Stimulated activated CD4-positive, alpha-beta T cell treated with anti-CD3 and anti-CD28 coated beads, Interleukin-2, amount 100 ng/mL, for 4 hours (primary cell): ENCODE measurements around the gene IRF7.

Source experiments
- DNase-seq: peaks from one replicate; pipeline ENCODE4 v3.0.0-alpha.2; 2020; ENCODE audit warnings: low read depth

The IRF7 gene

DNA sequence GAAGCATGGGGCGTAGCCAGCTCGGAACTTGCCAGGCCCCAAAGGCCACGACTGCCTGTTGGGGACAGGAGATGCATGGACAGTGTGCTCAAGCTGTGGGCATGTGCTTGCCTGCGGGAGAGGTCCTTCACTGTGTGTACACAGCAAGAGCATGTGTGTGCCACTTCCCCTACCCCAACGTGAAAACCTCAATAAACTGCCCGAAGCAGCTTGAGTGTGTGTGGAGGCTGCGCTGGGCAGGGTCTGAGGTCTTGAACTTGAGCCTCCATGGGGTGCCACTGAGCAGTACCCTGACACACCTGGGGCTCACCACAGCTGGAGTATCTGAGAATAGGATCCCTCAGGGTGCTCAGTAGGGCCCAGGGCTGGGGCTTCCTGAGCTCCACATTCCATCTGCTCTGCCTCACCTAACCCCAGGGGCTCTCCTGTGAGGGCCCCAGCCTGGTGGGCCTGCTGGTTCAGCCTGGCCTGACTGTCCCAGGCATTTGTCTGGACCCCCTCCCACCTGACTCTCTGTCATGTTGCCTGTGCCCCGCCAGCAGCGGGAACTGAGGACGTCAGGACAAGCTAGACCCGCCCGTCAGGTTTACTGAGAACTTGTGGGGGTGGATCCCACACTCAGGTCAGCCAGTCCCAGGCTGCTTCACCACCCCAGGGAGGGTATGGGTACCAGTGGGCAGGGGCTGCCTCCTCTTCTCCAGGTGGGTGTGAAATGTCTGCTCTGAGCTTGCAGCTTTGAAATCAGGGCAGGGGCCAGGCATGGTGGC is 51.8 kb downstream of the IRF7 start:
- DNase-seq: no peak

DNA sequence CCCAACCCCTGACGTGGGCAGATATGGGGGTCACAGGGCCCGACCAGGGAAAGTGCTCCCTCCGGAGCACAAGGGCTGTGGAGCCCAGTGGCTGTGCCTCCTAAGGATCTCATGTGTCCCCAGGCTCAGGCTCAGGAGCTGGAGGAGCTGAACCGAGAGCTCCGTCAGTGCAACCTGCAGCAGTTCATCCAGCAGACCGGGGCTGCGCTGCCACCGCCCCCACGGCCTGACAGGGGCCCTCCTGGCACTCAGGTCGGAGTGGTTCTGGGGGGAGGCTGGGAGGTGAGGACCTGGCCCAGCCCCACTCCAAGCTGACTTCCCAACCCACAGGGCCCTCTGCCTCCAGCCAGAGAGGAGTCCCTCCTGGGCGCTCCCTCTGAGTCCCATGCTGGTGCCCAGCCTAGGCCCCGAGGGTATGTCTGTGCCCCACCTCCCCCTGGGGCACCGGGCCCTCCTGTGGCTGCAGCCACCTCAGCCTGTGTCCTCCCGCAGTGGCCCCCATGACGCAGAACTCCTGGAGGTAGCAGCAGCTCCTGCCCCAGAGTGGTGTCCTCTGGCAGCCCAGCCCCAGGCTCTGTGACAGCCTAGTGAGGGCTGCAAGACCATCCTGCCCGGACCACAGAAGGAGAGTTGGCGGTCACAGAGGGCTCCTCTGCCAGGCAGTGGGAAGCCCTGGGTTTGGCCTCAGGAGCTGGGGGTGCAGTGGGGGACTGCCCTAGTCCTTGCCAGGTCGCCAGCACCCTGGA is 52.5 kb downstream of the IRF7 start:
- DNase-seq: no peak
